Astrocyte of the cerebellum (primary cell): ENCODE data around the gene DNPEP.
"Not testable (repeated sequence)": the region's sequence is repeated elsewhere in the genome, so short reads cannot be mapped to it uniquely, and the experiment has no call there.

ENCODE experiments used
- DNase-seq: peaks from one replicate; pipeline ENCODE4 v3.0.0-alpha.2; 2011; ENCODE audit warnings: low read depth
- H3K4me3 ChIP-seq: 2 replicates; pipeline ENCODE4 v1.5.1; 2011; ENCODE audit warnings: mild to moderate bottlenecking, low read depth, low read length, moderate library complexity
- CTCF ChIP-seq: IDR thresholded peaks from 2 replicates; pipeline ENCODE4 v1.5.1; 2012; ENCODE audit warnings: low read length, low read depth, moderate library complexity, mild to moderate bottlenecking; ENCODE audit errors: missing control alignments
- in situ Hi-C: cut with HindIII; loops from 2 replicates; pipeline ENCODE4 v1.10.0; 2017; ENCODE audit warnings: low sequenced_read_pairs

DNPEP gene

DNA sequence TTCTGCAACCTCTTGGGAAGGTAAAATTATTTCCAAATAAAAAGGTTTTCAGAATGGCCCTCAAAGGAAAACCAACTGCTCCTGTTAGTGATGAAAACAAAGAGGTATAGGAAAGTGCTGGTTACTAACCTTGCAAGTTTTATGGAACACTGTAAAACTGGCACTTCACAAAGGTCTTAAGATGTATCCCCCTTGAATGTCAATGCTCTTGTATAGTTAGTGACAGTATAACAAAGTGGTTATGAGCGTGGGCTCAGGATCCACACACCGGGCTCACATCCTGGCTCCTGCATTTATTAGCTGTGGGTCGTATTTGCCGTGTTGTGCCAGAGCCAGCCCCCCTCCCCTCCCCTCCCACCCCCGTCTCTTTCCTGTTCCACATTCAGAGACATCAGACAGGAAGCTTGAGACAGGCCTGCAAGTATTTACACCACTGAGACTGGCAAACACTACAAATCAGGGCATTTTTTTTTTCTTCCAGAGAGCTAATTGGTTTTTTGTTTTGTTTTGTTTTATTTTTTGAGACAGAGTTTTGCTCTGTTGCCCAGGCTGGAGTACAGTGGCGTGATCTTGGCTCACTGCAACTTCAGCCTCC, 9.2 kb upstream of the DNPEP start:
- DNase-seq = no peak
- in situ Hi-C loops = no loop called here
- TF ChIP-seq CTCF = no peak
- no peak overlapping the region for H3K4me3 ChIP-seq

GRCh38 chr2:219395609-219396008, 7.9 kb upstream of the DNPEP start:
- no peak for TF ChIP-seq CTCF
- no peak overlapping the region for H3K4me3 ChIP-seq
- in situ Hi-C loops = no loop called here
- DNase-seq = no peak

- in situ Hi-C loops = not testable (repeated sequence)
Observed at GRCh38 chr2:219395056-219395455, 7.3 kb upstream of the DNPEP start.

DNA sequence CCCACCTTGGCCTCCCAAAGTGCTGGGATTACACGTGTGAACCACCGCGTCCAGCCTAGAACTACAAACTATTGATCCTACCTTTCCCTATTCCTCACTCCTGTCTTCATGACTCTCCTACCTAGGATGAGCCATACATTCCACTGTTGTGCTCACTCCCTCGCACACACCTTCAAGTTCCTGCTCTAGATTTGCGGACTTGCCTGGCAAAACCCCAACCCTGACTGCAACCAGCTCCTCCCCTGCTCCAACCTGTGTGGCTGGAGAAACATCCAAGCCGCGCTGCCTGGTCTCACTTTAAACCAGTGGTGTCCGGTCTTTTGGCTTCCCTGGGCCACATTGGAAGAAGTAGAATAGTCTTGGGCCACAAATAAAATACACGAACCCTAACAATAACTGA, 5.0 kb upstream of the DNPEP start:
- in situ Hi-C loops = no loop called here
- no peak overlapping the region for H3K4me3 ChIP-seq
- no peak for TF ChIP-seq CTCF
- DNase-seq = no peak

More at GRCh38 chr2:219395056-219395455, 7.3 kb upstream of the DNPEP start:
- H3K4me3 ChIP-seq, DNase-seq: not testable (repeated sequence)

DNA sequence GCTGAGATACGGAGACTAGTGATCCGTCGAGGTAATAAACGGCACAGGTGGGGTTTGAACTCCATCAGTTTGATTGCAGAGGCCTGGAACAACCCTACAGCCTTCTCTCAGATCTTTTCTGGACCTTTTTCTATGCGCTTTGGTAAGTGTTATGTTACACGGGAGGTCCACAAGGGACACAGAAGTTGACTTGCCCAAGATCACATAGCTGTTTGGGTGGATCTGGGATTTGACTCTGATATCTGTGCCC, 1.1 kb upstream of the DNPEP start:
- no peak for DNase-seq
- TF ChIP-seq CTCF = no peak
- H3K4me3 ChIP-seq = peak overlapping the region; percentile 35
- in situ Hi-C loops = no loop called here

DNA sequence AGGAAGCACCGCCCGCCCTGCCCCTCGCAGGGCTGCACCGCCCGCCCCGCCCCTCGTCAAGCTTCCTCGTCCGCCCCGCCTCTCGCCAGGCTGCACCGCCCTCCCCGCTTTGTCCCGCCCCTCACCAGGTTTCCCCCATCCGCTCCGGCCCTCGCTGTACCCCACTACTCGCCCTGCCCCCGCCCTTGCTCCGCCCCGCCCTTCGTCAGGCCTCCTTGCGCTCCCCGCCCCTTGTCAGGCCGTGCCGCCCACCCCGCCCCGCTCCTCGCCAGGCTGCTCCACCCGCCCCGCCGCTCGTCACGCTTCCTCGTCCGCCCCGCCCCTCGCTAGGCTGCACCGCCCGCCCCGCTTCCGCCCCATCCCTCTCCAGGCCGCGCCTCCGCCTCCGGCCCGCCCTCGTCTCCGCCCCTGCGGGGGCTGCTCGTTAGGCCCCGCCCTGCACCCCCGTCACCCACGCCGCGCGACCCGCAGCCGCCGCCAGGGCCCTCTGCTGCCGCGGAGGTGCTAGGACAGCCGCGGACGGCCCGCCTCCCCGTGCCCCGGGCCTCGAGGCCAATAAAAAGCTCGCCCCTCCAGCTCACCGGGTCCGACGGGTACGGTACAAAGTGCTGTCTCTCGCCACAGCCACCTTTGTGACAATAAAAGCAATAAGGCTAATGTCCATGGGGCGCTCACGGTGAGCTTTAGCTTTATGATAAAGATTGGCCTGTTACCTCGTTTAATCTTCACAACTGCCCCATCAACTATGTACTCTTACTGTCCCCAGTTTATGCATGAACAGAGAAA, 602 bp upstream of the DNPEP start:
- peak; percentile 48 for TF ChIP-seq CTCF
- H3K4me3 ChIP-seq = peak overlapping the region; percentile 35
- in situ Hi-C loops = no loop called here
- peak; percentile 87 for DNase-seq

DNA sequence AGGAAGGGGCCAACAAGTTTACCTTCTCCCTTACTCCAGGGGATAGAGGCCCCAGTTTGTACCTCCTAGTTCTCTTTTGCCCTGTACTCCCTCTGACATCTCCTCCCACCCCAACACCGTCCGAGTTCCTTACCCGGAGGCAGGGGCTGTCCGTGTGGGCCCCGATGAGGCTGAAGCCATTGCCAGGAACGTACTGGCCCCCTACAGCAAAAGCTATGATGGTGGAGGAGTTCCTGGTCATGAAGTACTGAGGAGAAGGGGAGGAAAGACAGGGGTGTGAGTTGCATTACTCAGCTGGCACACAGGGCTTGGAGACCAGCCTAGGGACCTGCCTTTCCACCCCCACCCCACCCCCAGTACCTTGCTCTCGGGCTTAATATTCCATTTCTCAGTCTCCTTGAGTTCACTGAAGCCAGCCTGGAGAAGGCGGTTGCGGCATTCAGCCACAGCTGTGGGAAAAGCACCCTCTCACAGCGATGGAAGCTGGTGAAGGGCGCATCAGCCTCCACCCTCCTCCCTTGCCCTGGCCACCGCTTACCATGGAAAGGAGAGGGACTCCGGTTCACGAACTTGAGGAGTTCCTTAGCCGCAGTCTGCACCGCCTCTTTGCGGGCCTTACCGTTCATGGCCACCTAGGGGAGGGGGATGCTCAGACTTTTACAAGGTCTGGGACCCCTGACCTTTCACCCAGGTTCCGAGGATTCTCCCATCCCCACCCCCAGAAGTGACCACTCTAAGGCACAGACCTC, 1.0 kb downstream of the DNPEP start:
- DNase-seq = no peak
- H3K4me3 ChIP-seq = peak overlapping the region; percentile 86
- no peak for TF ChIP-seq CTCF
- in situ Hi-C loops = no loop called here
